Fibroblast of peridontal ligament (primary cell): Measurements from ENCODE around the gene SAMD14.
A peak's percentile ranks its signal among the peaks of the same experiment; 100 is the strongest.

Experiments used
- DNase-seq: peaks from one replicate; pipeline ENCODE4 v3.0.0-alpha.2; 2010; ENCODE audit errors: extremely low read depth

SAMD14 gene

GRCh38 chr17:50165466-50165865, 35.5 kb upstream of the SAMD14 start:
- DNase-seq = no peak

DNA sequence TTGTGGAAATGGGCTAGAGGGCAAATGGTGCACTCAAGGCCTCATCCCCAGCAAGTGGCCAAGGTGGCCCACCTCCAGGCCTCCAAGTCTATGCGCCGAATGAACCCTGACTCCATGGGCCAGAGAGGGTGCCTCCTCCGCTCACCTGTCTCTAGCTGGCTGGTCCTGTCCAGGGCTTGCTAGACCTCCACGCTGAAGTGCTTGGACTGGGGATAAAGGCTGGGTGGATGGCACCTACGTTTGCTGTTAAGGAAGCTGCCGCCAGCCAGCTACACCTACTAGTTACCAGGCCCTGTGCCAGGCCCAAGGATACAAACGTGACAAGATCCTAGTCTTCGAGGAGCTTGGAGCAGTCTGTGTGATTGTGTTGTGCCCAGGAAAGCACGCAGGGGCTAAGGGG, 35.1 kb upstream of the SAMD14 start:
- DNase-seq = no peak

GRCh38 chr17:50164697-50164988, 34.7 kb upstream of the SAMD14 start:
- DNase-seq = no peak

GRCh38 chr17:50163843-50164696, 34.1 kb upstream of the SAMD14 start:
- no peak for DNase-seq

GRCh38 chr17:50162466-50163254, 32.7 kb upstream of the SAMD14 start:
- DNase-seq = no peak

GRCh38 chr17:50161911-50162288, 31.9 kb upstream of the SAMD14 start:
- no peak for DNase-seq

- DNase-seq = peak; percentile 85
These were observed 31.3 kb upstream of the SAMD14 start for GRCh38 chr17:50161023-50161910.

GRCh38 chr17:50157891-50158290, 27.9 kb upstream of the SAMD14 start:
- no peak for DNase-seq

DNA sequence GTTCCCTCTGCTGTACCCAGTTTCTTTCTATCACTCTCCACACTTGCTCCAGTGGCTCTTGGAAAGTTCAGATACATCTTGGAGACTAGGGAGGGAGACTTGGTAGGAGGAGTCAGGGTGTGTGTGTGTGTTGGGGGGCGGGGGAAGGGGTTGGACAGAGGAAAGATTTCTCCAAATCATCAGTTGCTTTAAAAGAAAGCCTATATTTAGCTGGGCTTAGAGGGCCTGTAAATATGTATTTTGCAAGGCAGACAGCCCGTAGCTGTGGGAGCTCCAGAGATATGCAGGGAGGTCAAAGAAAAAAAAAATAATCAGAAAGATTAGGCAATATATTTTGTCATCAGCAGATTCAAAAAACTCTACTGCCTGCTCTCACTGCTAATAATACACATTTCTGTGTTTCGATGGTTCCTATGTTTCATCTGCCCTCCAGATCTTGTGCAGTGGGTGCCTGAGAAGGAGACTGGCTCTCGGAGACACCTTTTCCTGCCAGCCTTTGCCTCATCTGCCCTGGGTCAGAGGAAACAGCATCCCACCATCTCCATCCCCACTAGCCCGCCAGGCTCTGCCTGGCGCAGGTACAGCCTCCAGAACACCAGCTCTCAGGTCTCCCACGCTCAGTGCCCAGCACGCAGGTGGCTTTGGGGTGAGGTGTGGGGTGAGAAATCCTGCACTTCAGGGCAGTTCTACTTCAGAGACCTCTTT, 25.3 kb upstream of the SAMD14 start:
- peak; percentile 84 for DNase-seq

- no peak for DNase-seq
These were observed 24.6 kb upstream of the SAMD14 start for GRCh38 chr17:50154604-50155003.

GRCh38 chr17:50153650-50154575, 24.0 kb upstream of the SAMD14 start:
- DNase-seq = peak; percentile 52

GRCh38 chr17:50152736-50153135, 22.8 kb upstream of the SAMD14 start:
- DNase-seq = no peak

DNA sequence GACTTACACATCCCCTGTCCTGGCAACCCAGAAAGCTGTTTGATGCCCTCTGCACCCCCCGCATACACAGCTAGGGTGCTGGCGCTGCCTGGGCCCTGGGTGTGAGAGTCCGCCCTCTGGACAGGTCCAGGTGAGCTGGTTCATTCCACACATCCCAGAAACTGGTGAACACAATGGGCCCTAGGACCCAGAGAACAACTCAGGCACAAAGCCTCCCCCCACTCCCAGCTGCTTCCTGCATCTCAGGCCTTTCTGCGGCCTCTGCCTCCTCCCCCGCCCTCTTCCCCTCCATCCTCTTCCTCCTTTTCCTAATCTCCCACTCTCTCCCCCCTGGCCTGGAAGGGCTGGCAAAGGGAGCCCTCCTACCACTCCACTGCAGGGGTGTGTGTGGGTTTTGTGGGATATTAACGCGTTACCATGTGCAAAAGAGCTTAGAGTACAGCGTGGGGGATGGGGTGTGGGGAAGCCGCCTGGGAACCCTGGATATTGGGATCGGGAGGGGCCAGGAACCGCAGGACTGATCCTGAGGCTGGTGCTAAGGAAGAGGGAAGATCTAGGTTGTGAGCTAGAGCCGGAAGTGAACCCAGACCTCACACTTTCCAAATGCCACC, 22.1 kb upstream of the SAMD14 start:
- peak; percentile 82 for DNase-seq

- DNase-seq = peak; percentile 84
These were observed 21.3 kb upstream of the SAMD14 start for GRCh38 chr17:50151041-50151936.

DNA sequence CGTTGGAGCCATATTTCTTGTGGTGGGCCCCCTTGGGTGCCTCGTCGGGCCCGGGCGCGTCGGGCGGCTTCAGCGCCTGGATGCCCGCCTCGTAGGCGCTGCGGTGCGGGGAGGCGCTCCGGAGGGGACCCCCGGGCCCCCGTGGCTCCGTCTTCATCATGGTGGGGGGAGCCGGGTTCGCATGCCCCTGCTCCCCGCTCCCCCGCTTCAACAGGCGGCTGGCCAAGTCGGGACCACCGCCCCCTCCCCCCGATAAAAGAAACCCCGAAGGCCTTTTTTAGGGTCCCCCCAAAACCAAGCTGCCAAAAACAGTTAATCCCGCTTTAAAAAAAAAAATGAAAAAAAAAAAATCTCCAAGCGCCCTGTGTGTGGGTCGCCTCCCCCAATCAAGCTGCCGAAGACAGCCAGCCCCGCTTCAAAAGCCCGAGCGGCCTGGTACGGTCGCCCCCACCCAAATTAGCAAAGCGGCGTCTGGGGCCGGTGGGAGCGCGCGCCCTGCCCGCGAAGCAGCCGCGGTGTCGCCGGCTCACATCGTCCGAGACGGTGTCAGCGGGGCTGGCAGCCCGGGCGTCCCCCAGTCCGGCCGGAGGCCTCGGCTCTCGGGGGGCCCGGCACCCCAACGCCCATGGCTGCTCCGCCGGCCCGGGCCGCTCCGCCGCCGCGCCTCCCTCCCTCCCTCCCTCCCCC, 20.5 kb upstream of the SAMD14 start, which contains the start of gene PPP1R9B:
Gene PPP1R9B, minus strand, starts transcription at position 324 of the 687 bp plus-strand sequence. Its CDS starts 164 bp downstream, at position 160.
- DNase-seq = no peak

GRCh38 chr17:50149417-50150353, 19.7 kb upstream of the SAMD14 start:
- no peak for DNase-seq

DNA sequence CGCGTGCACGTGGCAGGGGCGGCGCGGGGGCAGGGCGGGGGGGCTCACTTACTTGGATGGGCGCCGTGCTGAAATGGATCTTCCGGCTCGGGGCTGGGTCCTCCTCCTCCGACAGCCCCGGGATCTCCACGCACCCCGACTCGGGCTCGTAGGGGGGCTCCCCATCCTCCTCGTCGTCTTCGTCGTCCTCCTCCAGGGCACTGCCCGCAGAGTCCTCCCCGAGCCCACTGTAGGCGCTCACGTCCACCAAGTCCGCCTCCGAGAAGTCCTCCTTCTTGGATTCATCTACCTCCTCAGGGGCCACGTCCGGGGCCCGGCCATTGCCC, 19.1 kb upstream of the SAMD14 start:
- no peak for DNase-seq
